ENCODE results near the gene ELOVL6.
"Not testable (repeated sequence)": the region's sequence is repeated elsewhere in the genome, so short reads cannot be mapped to it uniquely, and the experiment has no call there.

Gene ELOVL6

DNA sequence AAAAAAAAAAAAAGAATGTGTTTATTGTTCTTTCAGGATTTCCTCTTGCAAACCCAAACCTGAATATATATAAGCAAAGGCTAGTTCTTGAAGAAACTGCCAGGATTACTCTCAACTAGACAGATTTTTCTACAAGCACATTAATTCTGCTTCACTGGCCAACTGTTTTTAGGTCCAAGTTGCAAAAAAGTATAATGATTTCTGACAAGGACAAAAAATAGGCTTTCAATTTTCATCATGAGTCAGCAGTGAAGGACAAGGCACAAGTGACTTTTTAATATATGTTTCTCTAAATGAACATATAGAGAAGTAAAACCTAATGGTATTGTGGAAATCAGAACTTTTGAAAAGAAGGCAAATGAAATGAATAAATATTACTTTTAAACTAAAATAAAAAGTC, 73.7 kb downstream of the ELOVL6 start:
- DNase-seq (ENCODE audit: low read depth in 2 of 2) = no peak

DNA sequence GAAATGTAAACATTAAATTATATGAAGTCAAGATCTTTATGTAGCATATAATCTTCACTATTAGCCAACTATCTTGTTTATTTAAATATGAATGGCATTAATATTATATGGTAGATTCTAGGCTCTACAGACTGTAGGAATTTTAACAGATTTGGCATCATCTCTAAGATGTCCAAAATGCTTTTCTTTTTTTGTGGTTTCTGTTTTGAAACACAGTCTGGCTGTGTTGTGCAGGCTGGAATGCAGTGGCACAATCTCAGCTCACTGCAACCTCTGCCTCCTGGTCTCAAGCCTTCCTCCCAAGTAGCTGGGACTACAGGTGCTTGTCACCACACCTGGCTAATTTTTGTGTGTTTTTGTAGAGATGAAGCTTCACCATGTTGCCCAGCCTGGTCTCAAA, 76.2 kb downstream of the ELOVL6 start:
- no peak for DNase-seq (ENCODE audit: low read depth in 2 of 2)

DNA sequence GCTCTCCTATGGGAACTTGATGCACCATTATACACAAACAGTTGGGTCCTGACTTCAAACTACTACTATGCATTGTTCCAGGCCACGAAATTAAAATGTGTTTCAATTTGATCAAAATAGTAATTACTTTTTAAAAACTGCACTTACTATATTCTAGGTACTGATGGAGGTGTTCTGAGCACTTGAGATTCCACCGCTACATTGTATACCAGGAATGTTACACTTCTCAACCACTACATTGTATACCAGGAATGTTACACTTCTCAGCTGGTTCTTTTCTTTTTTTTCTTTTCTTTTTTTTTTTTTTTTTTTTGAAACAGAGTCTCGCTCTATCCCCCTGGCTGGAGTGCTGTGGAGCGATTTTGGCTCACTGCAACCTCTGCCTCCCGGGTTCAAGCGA, 77.9 kb downstream of the ELOVL6 start:
- no peak for DNase-seq (ENCODE audit: low read depth in 2 of 2)

- DNase-seq (ENCODE audit: low read depth in 2 of 2) = peak; percentile 39 to 52
These were observed 78.5 kb downstream of the ELOVL6 start for GRCh38 chr4:110119880-110120279.

- DNase-seq (ENCODE audit: low read depth in 2 of 2) = no peak
These were observed 79.1 kb downstream of the ELOVL6 start for GRCh38 chr4:110119337-110119736.

- no peak for DNase-seq (ENCODE audit: low read depth in 2 of 2)
These were observed 86.4 kb downstream of the ELOVL6 start for GRCh38 chr4:110112056-110112455.

- peak; percentile 33 to 39 for DNase-seq (ENCODE audit: low read depth in 2 of 2)
These were observed 89.0 kb downstream of the ELOVL6 start for GRCh38 chr4:110109455-110109854.

GRCh38 chr4:110108960-110109359, 89.5 kb downstream of the ELOVL6 start:
- no peak for DNase-seq (ENCODE audit: low read depth in 2 of 2)

GRCh38 chr4:110108422-110108821, 90.0 kb downstream of the ELOVL6 start:
- DNase-seq (ENCODE audit: low read depth in 2 of 2) = no peak

DNA sequence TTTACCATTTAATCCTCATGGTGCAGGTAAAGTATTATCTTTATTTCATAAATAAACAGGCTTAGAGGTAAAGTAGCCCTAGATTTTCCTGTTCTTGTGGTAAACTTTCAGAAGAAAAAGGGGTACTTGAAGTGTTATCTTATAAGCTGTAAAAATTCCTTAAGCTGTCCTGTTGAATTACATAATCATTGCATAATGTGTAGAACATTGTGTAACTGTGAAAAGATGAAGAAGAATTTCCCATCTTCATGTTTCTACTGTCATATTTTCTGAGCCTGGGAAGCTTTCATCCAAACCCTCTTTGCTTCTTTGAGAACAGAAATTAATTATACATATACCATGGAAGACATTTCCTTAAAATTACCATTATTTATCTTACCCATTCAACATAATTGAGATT, 90.5 kb downstream of the ELOVL6 start:
- DNase-seq (ENCODE audit: low read depth in 2 of 2) = peak in 1 of 2 experiments; percentile 36

DNA sequence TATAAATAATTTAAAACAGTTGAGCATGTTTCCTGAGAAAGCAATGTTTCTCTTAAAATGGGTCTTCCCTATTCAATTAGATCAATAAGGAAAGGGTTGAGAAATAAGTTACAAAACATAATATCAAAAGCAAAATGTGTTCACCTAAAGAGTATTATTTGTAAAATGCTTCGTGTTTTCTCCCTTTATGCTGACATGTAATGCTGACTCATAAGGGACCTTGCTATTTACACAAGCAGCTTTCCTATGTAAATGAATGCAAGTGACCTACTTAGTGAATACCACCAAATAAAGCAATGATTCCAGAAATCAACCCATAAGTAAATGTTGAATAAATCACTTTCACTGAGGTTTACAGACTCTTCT, 91.5 kb downstream of the ELOVL6 start:
- no peak for DNase-seq (ENCODE audit: low read depth in 2 of 2)

DNA sequence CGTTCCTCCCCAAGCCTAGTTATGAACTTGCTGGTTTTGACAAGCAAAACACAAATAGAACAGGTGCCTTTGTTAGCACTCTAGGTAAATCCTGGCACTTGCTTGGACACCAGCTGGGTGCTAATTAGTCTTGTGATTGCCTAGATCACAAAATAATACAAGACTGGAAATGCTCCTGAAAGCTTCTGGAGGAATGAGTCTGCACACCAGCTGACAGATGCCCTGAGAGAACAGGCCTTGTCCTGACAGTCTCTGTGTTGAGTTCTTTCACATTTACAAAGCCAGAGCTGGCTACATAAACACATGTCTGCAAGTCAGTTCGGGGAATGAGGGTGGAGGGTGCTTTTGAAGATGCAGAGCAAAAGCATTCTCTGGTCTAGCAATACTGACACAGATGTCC, 93.8 kb downstream of the ELOVL6 start:
- DNase-seq (ENCODE audit: low read depth in 2 of 2) = no peak

- DNase-seq (ENCODE audit: low read depth in 2 of 2) = no peak
These were observed 98.8 kb downstream of the ELOVL6 start for GRCh38 chr4:110099638-110100037.

DNA sequence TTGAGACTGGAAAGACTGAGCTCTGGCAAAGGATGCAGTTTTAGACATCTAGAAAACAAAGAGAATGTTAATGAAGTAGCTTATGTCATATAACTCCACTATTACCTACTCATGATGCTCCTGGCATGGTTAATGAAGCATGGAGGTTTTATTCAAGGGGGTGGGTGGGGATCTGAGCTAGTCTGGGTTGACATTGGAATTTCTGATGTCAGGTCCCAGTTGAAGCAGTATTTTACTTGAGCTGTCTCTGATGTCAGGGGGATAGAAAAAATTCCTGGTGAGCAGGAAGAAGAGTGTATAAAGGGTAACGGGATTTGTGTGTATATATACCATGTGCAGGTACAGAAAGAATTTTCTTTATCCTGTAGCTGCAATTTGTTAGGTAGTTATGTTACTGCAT, 102.0 kb downstream of the ELOVL6 start:
- DNase-seq (ENCODE audit: low read depth in 2 of 2) = no peak

- no peak for DNase-seq (ENCODE audit: low read depth in 2 of 2)
These were observed 105.8 kb downstream of the ELOVL6 start for GRCh38 chr4:110092646-110093045.

DNA sequence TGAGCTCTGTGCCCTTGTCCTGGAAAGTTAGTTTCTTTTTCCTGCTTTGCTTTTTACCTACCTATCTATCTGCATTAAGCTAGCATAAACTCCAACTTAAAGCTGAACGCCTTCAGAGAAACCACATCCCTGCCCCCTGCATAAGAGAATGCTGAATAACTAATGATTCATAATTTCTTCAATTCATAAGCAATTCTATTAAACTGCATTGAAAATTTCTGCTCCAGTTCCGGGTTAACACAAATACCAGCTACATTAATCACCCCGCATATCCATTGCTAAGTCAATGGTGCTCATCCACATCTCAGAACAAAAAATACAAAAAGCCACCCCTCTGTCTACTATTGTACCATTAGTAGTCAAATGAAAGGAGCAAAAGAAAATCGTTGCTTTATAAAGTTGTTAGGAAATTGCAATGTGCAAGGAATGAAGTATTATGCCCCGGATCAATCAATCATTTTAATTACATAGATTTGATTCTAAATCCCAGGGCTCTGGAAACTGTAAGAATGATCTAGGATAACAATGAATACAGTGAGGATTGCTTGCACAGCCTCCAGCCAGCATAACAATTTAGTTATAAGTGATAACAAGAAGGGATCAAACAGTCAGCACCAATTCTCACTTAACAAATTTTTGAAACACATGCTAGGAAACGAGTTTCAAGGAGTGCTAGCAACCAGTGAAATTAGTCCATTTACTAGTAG, 106.8 kb downstream of the ELOVL6 start:
- peak; percentile 69 to 70 for DNase-seq (ENCODE audit: low read depth in 2 of 2)

GRCh38 chr4:110088670-110089069, 109.7 kb downstream of the ELOVL6 start:
- DNase-seq (ENCODE audit: low read depth in 2 of 2) = peak in 1 of 2 experiments; percentile 14

- peak; percentile 74 to 82 for DNase-seq (ENCODE audit: low read depth in 2 of 2)
These were observed 111.2 kb downstream of the ELOVL6 start for GRCh38 chr4:110087070-110087708.

DNA sequence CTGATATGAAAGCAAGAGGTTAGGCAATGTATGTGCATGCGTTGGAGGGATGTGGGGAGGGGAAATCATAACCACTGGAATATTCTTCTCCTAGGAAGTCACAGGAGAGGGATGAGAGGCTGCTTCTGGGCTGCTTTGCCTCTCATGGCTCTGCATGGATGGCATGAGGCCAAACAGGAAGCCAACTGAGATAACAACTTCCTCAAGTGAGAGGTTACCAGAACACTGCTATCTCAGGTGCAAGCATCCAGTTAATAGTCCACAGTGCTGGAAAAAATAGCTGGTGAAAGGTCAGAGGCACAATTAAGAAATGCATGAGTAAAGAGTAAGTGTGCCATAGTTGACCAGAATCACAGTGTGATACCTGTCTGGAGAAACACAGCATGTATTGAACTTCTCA, 113.3 kb downstream of the ELOVL6 start:
- DNase-seq (ENCODE audit: low read depth in 2 of 2) = no peak

- DNase-seq (ENCODE audit: low read depth in 2 of 2) = no peak
These were observed 114.3 kb downstream of the ELOVL6 start for GRCh38 chr4:110084154-110084553.

GRCh38 chr4:110078148-110078547, 120.3 kb downstream of the ELOVL6 start:
- not testable (repeated sequence) for DNase-seq (ENCODE audit: low read depth in 2 of 2)

DNA sequence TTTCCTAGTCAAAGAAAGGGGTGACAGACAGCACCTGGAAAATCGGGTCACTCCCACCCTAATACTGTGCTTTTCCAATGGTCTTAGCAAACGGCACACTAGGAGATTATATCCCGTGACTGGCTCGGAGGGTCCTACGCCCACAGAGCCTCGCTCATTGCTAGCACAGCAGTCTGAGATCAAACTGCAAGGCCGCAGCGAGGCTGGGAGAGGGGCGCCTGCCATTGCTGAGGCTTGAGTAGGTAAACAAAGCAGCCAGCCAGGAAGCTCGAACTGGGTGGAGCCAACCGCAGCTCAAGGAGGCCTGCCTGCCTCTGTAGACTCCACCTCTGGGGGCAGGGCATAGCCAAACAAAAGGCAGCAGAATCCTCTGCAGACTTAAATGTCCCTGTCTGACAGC, 121.6 kb downstream of the ELOVL6 start:
- DNase-seq (ENCODE audit: low read depth in 2 of 2) = not testable (repeated sequence)

DNA sequence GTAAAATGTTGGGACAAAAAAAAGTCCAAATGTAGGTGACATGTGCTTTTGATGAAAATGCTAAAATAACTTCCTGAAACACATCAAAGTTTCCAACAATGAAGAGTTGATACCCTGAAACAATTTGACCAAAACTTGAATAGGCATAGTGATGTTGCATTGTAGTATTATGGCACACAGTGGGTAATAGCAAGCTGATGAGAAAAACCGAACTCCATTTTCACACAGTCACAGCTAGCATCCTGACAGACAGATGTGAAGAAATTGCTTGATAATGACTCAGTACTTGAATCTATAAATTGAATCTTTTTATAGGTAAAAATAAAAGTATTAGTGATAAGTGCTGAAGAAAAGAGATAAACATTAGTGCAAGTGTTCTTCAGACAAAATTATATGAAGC, 122.5 kb downstream of the ELOVL6 start:
- no peak for DNase-seq (ENCODE audit: low read depth in 2 of 2)

Data from fibroblast of skin of left quadriceps (primary cell).